Retinal pigment epithelial cell (primary cell): ENCODE measurements around the gene SYMPK.
A peak's percentile ranks its signal among the peaks of the same experiment; 100 is the strongest.

Experiments used
- DNase-seq: peaks from one replicate; pipeline ENCODE4 v3.0.0-alpha.2; 2010; ENCODE audit warnings: low read depth
- H3K4me3 ChIP-seq: 2 replicates; pipeline ENCODE4 v1.5.1; 2011; ENCODE audit warnings: mild to moderate bottlenecking, low read length, control low read depth, moderate library complexity
- CTCF ChIP-seq: conservative IDR thresholded peaks from 2 replicates; pipeline ENCODE4 v1.5.1; 2011; ENCODE audit warnings: low read depth, low read length, control low read depth, inconsistent platforms

The SYMPK gene

GRCh38 chr19:45884682-45885555, 22.0 kb upstream of the SYMPK start:
- H3K4me3 ChIP-seq, result peak overlapping the region; percentile 69
- no peak for DNase-seq
- TF ChIP-seq CTCF, result no peak

GRCh38 chr19:45883881-45884681, 21.1 kb upstream of the SYMPK start:
- DNase-seq, result no peak
- no peak overlapping the region for H3K4me3 ChIP-seq
- no peak for TF ChIP-seq CTCF

- H3K4me3 ChIP-seq, result no peak overlapping the region
- no peak for DNase-seq
- no peak for TF ChIP-seq CTCF
These were observed 20.6 kb upstream of the SYMPK start for GRCh38 chr19:45883586-45883880.

GRCh38 chr19:45882652-45883585, 20.0 kb upstream of the SYMPK start:
- peak; percentile 100 for TF ChIP-seq CTCF
- DNase-seq, result peak; percentile 48
- peak overlapping the region; percentile 48 for H3K4me3 ChIP-seq

- H3K4me3 ChIP-seq, result peak overlapping the region; percentile 48
- no peak for TF ChIP-seq CTCF
- DNase-seq, result no peak
These were observed 19.1 kb upstream of the SYMPK start for GRCh38 chr19:45881909-45882528.

GRCh38 chr19:45881082-45881908, 18.3 kb upstream of the SYMPK start:
- no peak for DNase-seq
- no peak overlapping the region for H3K4me3 ChIP-seq
- TF ChIP-seq CTCF, result no peak
